Mesendoderm (in vitro differentiated cells): ENCODE results near the gene RAB32.

Experiments
- DNase-seq: peaks from one replicate; pipeline ENCODE4 v3.0.0; 2013
- H2AK5ac ChIP-seq: 2 replicates; pipeline ENCODE4 v1.6.1; 2013; ENCODE audit warnings: low read length, inconsistent platforms
- H2BK120ac ChIP-seq: 2 replicates; pipeline ENCODE4 v1.6.1; 2013; ENCODE audit warnings: low read depth, mild to moderate bottlenecking, low read length, moderate library complexity, mixed read lengths
- H2BK15ac ChIP-seq: replicated peaks from 2 replicates; pipeline ENCODE4 v1.6.1; 2013; ENCODE audit warnings: low read depth, mild to moderate bottlenecking, moderate library complexity
- H2BK5ac ChIP-seq: 2 replicates; pipeline ENCODE4 v1.6.1; 2013; ENCODE audit warnings: low read length, inconsistent platforms
- H3K18ac ChIP-seq: 2 replicates; pipeline ENCODE4 v1.6.1; 2013; ENCODE audit warnings: mild to moderate bottlenecking, low read length, mixed read lengths
- H3K23ac ChIP-seq: one replicate; pipeline ENCODE4 v1.6.1; 2013; ENCODE audit warnings: low read length
- H3K27ac ChIP-seq: 2 replicates; pipeline ENCODE4 v1.5.1; 2013; ENCODE audit warnings: low read depth, mild to moderate bottlenecking, inconsistent platforms, low read length, moderate library complexity
- H3K27me3 ChIP-seq: 2 replicates; pipeline ENCODE4 v1.6.1; 2013; ENCODE audit warnings: low read length, control low read depth, mild to moderate bottlenecking, inconsistent platforms; ENCODE audit not compliant: insufficient read depth, poor library complexity
- H3K36me3 ChIP-seq: 2 replicates; pipeline ENCODE4 v1.6.1; 2013; ENCODE audit warnings: low read length, inconsistent platforms; ENCODE audit not compliant: control insufficient read depth, insufficient read depth
- H3K4ac ChIP-seq: one replicate; pipeline ENCODE4 v1.6.1; 2013; ENCODE audit warnings: low read depth, mild to moderate bottlenecking, low read length, moderate library complexity
- H3K4me1 ChIP-seq: 2 replicates; pipeline ENCODE4 v1.6.1; 2013; ENCODE audit warnings: low read depth, low read length, inconsistent platforms; ENCODE audit not compliant: control insufficient read depth
- H3K4me2 ChIP-seq: 2 replicates; pipeline ENCODE4 v1.6.1; 2013; ENCODE audit warnings: low read length
- H3K4me3 ChIP-seq: 2 replicates; pipeline ENCODE4 v1.5.1; 2013; ENCODE audit warnings: mild to moderate bottlenecking, low read length
- H3K56ac ChIP-seq: one replicate; pipeline ENCODE4 v1.6.1; 2013; ENCODE audit warnings: low read length
- H3K79me1 ChIP-seq: 2 replicates; pipeline ENCODE4 v1.6.1; 2013; ENCODE audit warnings: low read length, inconsistent platforms
- H3K79me2 ChIP-seq: 2 replicates; pipeline ENCODE4 v1.6.1; 2013; ENCODE audit warnings: mild to moderate bottlenecking, low read length; ENCODE audit not compliant: control insufficient read depth, insufficient read depth
- H3K9ac ChIP-seq: 2 replicates; pipeline ENCODE4 v1.6.1; 2013; ENCODE audit warnings: low read length, inconsistent platforms
- H4K5ac ChIP-seq: one replicate; pipeline ENCODE4 v1.6.1; 2013; ENCODE audit warnings: low read length
- H4K8ac ChIP-seq: one replicate; pipeline ENCODE4 v1.6.1; 2013; ENCODE audit warnings: low read depth, mild to moderate bottlenecking, control low read depth, low read length, moderate library complexity
- WGBS: extraction: QIAGEN DNeasy Blood & Tissue Kit; methylation state at CpG from one replicate; pipeline ENCODE4 v1.1.7; 2013; ENCODE audit warnings: low lambda C conversion rate, missing lambda C conversion rate; ENCODE audit not compliant: insufficient coverage; ENCODE audit errors: extremely low coverage; 5-methylcytosine and 5-hydroxymethylcytosine counted together

Gene RAB32

DNA sequence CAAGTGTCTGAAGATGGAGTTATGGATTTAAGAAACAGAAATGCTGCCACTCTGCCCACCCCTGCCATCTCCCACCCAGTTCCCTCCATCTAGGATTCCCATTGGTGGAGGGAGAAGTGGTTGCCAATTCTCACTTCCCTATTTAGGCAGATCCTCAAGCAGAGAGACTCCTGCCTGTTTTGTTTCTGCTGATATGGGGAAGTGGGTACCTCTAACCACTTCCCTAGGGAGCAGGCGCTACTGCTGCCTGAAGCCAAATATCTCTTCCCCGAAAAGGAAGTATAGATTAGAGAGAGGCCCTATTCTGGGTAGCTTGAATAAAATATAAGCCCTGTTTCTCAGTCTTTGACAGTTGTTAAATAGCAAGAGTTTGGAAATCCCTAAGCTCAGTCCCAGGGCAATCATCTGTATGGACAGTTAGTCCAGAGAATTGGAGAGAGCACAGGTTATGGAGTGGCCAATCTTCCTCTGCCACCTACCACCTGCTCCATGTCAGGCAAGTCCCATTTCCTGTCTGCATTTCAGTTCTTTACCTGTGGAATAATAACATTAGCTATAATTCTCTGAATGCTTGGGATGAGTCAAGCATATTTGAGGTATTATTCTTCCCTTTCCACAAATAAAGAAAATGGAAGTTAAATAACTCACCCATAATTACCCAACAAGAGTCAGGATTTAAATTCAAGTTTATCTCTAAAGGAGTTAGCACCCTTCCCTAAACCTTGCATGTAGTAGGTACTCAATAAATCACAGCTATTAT is 52.5 kb downstream of the RAB32 start:
- no peak overlapping the region for H4K5ac ChIP-seq
- H3K4ac ChIP-seq, result no peak overlapping the region
- H3K79me1 ChIP-seq, result no peaks in the 10 kb centered on the region
- no peak overlapping the region for H4K8ac ChIP-seq
- no peaks in the 10 kb centered on the region for H3K27me3 ChIP-seq
- no peak for DNase-seq
- H3K79me2 ChIP-seq, result no peaks in the 10 kb centered on the region
- no peak overlapping the region for H3K27ac ChIP-seq
- no peak overlapping the region for H3K18ac ChIP-seq
- no peak overlapping the region for H3K9ac ChIP-seq
- no peak overlapping the region for H2BK120ac ChIP-seq
- no CpG with 5 or more reads among the region's 2 CpGs for WGBS
- H3K4me1 ChIP-seq, result no peaks in the 10 kb centered on the region
- H3K4me2 ChIP-seq, result no peak overlapping the region
- H3K4me3 ChIP-seq, result no peak overlapping the region
- H3K36me3 ChIP-seq, result no peaks in the 10 kb centered on the region
- no peak overlapping the region for H3K56ac ChIP-seq
- H2BK5ac ChIP-seq, result no peak overlapping the region
- H2AK5ac ChIP-seq, result no peak overlapping the region
- no peak overlapping the region for H2BK15ac ChIP-seq
- H3K23ac ChIP-seq, result no peak overlapping the region

DNA sequence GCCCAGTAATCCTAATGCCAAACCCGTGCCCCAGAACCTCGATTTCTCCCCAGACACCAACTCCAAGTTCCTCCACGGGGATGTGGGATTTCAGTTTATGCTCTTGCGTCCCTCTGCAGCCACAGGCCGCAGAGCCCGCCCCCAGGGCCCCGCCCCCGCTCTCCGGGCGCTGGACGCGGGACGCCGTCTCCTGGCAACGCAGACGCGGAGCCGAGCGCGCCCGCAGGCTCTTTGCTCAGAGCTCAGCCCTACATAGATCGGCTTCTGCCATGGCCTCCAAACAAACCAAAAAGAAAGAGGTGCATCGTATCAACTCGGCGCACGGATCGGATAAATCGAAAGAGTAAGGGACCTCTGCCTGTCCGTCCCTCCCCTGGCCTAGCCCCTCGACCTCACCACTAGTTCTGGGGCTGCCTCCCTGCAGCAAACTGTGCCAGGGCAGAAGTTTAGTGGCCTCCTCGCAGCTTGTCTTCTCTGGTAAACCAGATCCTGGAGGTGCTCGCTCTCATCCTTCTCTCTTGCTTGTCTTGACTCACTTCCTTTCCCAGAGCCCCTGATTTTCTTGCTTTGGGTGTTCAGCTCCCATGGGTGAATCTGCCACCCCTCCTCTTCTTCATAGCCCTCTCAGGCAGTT is 55.3 kb downstream of the RAB32 start, which contains the start of gene ADGB:
Gene ADGB (plus strand): TSS at position 201 of the 634 bp plus-strand sequence. CDS start 69 bp downstream, at position 270.
- Histone ChIP-seq H2AK5ac (no peak within 1 kb of the TSS), H3K4me2 (peak within 1 kb of the TSS; percentile 88), H2BK120ac (no peak within 1 kb of the TSS), H4K5ac (no peak within 1 kb of the TSS), H3K4me3 (no peak within 1 kb of the TSS), H3K18ac (no peak within 1 kb of the TSS), H3K4me1 (no peaks in the 10 kb centered on the region), H2BK5ac (no peak within 1 kb of the TSS), H3K4ac (no peak within 1 kb of the TSS), H3K23ac (no peak within 1 kb of the TSS), H3K36me3 (no peaks in the 10 kb centered on the region), H3K9ac (peak within 1 kb of the TSS; percentile 63), H2BK15ac (no peak within 1 kb of the TSS), H3K56ac (peak within 1 kb of the TSS; percentile 74), H4K8ac (no peak within 1 kb of the TSS), H3K79me1 (no peaks in the 10 kb centered on the region), H3K27ac (no peak within 1 kb of the TSS), H3K27me3 (no peaks in the 10 kb centered on the region), H3K79me2 (no peaks in the 10 kb centered on the region)
- peak; percentile 83 for DNase-seq
- WGBS, result no CpG with 5 or more reads among the region's 32 CpGs

- no peaks in the 10 kb centered on the region for H3K79me1 ChIP-seq
- H4K8ac ChIP-seq, result no peak overlapping the region
- no peak overlapping the region for H3K18ac ChIP-seq
- no peak overlapping the region for H3K27ac ChIP-seq
- no peak overlapping the region for H3K56ac ChIP-seq
- H3K4me1 ChIP-seq, result no peaks in the 10 kb centered on the region
- no peak overlapping the region for H3K23ac ChIP-seq
- H3K79me2 ChIP-seq, result no peaks in the 10 kb centered on the region
- no peak overlapping the region for H2AK5ac ChIP-seq
- H2BK120ac ChIP-seq, result no peak overlapping the region
- H4K5ac ChIP-seq, result no peak overlapping the region
- H2BK15ac ChIP-seq, result no peak overlapping the region
- no peak overlapping the region for H3K4me2 ChIP-seq
- H2BK5ac ChIP-seq, result no peak overlapping the region
- no peaks in the 10 kb centered on the region for H3K36me3 ChIP-seq
- DNase-seq, result no peak
- no CpG with 5 or more reads among the region's 4 CpGs for WGBS
- no peak overlapping the region for H3K9ac ChIP-seq
- H3K4me3 ChIP-seq, result no peak overlapping the region
- no peaks in the 10 kb centered on the region for H3K27me3 ChIP-seq
- H3K4ac ChIP-seq, result no peak overlapping the region
Measured at GRCh38 chr6:146601352-146601751, 57.7 kb downstream of the RAB32 start.

- no CpG with 5 or more reads among the region's 6 CpGs for WGBS
- H3K27me3 ChIP-seq, result no peaks in the 10 kb centered on the region
- H3K36me3 ChIP-seq, result no peaks in the 10 kb centered on the region
- H3K79me1 ChIP-seq, result no peaks in the 10 kb centered on the region
- no peak overlapping the region for H3K4me2 ChIP-seq
- H2BK120ac ChIP-seq, result no peak overlapping the region
- H3K56ac ChIP-seq, result no peak overlapping the region
- H3K4me3 ChIP-seq, result no peak overlapping the region
- H3K9ac ChIP-seq, result no peak overlapping the region
- no peak overlapping the region for H2BK5ac ChIP-seq
- no peak overlapping the region for H3K4ac ChIP-seq
- no peaks in the 10 kb centered on the region for H3K79me2 ChIP-seq
- no peak overlapping the region for H2AK5ac ChIP-seq
- no peak overlapping the region for H3K23ac ChIP-seq
- DNase-seq, result peak; percentile 63
- H3K18ac ChIP-seq, result no peak overlapping the region
- H4K8ac ChIP-seq, result no peak overlapping the region
- H4K5ac ChIP-seq, result no peak overlapping the region
- H3K27ac ChIP-seq, result no peak overlapping the region
- H2BK15ac ChIP-seq, result no peak overlapping the region
- no peaks in the 10 kb centered on the region for H3K4me1 ChIP-seq
Measured at GRCh38 chr6:146602526-146602925, 58.9 kb downstream of the RAB32 start.
